ENCODE measurements around the gene EPS8L1.

GRCh38 chr19:55088021-55088451 is 12.4 kb downstream of the EPS8L1 start:
- TF ChIP-seq, protein P1, sequence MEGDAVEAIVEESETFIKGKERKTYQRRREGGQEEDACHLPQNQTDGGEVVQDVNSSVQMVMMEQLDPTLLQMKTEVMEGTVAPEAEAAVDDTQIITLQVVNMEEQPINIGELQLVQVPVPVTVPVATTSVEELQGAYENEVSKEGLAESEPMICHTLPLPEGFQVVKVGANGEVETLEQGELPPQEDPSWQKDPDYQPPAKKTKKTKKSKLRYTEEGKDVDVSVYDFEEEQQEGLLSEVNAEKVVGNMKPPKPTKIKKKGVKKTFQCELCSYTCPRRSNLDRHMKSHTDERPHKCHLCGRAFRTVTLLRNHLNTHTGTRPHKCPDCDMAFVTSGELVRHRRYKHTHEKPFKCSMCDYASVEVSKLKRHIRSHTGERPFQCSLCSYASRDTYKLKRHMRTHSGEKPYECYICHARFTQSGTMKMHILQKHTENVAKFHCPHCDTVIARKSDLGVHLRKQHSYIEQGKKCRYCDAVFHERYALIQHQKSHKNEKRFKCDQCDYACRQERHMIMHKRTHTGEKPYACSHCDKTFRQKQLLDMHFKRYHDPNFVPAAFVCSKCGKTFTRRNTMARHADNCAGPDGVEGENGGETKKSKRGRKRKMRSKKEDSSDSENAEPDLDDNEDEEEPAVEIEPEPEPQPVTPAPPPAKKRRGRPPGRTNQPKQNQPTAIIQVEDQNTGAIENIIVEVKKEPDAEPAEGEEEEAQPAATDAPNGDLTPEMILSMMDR (IDR thresholded peaks at IDR 0.05; ENCODE audit: low read depth, low read length, poor library complexity, severe bottlenecking) = no peak
- no peak for TF ChIP-seq EZH2phosphoT487 (IDR thresholded peaks at IDR 0.05; ENCODE audit: borderline replicate concordance, low read length)
